HAP-1 (cell line): ENCODE data around the gene SCUBE3.
A peak's percentile ranks its signal among the peaks of the same experiment; 100 is the strongest.

Experiments used
- DNase-seq, 2 experiments: peaks; one replicate each; pipeline ENCODE4 v3.0.0-alpha.2; 2016 to 2020; ENCODE audit warnings: low spot score in 2 of 2
- H3K27me3 ChIP-seq: fragments of 250-450 bp; sonication (Bioruptor Pico); 2 replicates; pipeline ENCODE4 v1.5.1; 2020; ENCODE audit warnings: low read depth, mild to moderate bottlenecking, moderate library complexity
- H3K36me3 ChIP-seq: fragments of 250-450 bp; sonication (Bioruptor Pico); replicated peaks from 2 replicates; pipeline ENCODE4 v1.5.1; 2020; ENCODE audit warnings: mild to moderate bottlenecking
- H3K4me1 ChIP-seq: fragments of 250-450 bp; sonication (Bioruptor Pico); 2 replicates; pipeline ENCODE4 v1.5.1; 2020; ENCODE audit warnings: mild to moderate bottlenecking
- H3K4me3 ChIP-seq: fragments of 250-450 bp; sonication (Bioruptor Pico); 2 replicates; pipeline ENCODE4 v1.5.1; 2020; ENCODE audit warnings: mild to moderate bottlenecking, moderate library complexity
- H3K9me3 ChIP-seq: fragments of 250-450 bp; sonication (Bioruptor Pico); 2 replicates; pipeline ENCODE4 v1.5.1; 2020; ENCODE audit warnings: mild to moderate bottlenecking, moderate library complexity
- in situ Hi-C: fragments of 300-500 bp; cut with MboI; formaldehyde crosslinking; loops from 3 replicates; pipeline ENCODE4 v1.14.3; 2020; ENCODE audit warnings: low sequenced_read_pairs, inconsistent platforms, mixed read lengths

The SCUBE3 gene

GRCh38 chr6:35292494-35292893 lies 78.7 kb downstream of the SCUBE3 start:
- H3K9me3 ChIP-seq = no peaks in the 10 kb centered on the region
- no peak for DNase-seq
- H3K4me1 ChIP-seq = no peaks in the 10 kb centered on the region
- H3K36me3 ChIP-seq = peaks cover 55% of the 10 kb centered on the region
- in situ Hi-C loops = no loop called here
- no peak overlapping the region for H3K4me3 ChIP-seq
- H3K27me3 ChIP-seq = no peaks in the 10 kb centered on the region

DNA sequence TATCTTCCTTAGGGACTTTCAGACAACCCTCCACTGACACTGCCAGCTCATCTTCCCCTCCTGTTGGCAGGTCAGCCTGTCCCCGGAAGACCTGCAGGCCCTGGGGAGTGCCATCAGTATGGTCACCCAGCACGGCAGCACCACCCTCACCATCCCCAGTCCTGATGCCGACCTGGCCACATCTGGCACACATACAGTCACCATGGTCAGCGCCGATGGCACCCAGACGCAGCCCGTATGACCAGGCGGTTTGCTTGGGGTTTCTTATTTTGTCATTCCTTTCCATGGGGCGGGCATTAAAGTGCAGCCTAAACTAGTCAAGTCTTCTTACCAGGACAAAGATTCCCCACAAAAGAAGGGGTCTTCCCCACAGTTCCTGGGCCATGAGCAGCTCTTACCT lies 79.9 kb downstream of the SCUBE3 start:
- in situ Hi-C loops = no loop called here
- Histone ChIP-seq H3K9me3 (no peaks in the 10 kb centered on the region), H3K4me3 (no peak overlapping the region), H3K36me3 (peaks cover 44% of the 10 kb centered on the region), H3K27me3 (no peaks in the 10 kb centered on the region), H3K4me1 (no peaks in the 10 kb centered on the region)
- no peak for DNase-seq

DNA sequence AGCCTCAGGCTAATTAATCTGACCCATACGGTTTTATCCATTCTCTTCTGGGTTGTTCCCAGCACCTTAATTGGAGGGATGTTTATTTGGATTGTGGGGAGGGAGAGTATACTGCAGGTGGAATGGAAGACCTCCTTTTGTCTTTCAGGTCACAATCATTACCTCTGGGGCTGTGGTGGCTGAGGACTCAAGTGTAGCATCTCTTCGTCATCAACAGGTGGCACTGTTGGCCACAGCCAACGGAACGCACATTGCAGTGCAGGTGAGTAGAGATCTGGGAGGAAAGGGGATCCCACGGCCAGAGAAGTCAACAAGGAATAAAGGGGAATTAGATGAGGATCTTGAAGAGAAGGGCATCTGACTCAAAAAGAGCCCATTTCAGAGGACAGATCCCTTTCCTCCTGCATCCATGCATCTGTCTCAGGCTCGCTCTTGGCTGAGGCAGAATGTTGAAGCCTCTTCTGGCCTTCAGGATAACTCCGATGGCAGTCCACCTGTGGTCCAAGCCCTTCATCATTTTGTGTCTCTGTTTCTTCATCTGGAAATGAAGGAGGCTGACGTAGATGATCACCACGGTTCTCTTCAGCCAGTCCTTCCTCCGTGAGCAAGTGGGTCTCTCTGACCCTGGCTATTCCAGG lies 80.7 kb downstream of the SCUBE3 start:
- peak; percentile 56 to 64 for DNase-seq
- in situ Hi-C loops = no loop called here
- H3K4me3 ChIP-seq = no peak overlapping the region

DNA sequence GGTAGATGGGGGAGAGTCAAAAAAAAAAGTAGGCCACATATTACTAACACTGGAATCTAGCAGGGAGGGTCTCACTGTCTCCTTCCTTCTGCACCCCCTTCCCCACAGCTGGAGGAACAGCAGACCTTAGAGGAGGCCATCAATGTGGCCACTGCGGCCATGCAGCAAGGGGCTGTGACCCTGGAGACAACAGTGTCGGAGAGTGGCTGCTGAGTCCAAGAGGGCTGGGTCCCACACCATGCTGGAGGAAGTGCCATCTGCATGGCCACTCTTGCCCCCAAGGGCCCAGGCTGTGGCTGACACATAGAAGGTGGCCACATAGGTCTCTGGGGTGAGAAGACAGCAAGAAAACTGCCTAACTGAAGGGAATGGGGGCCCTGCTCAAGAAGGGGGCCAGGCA lies 81.3 kb downstream of the SCUBE3 start:
- no peak for DNase-seq
- H3K4me1 ChIP-seq = no peaks in the 10 kb centered on the region
- in situ Hi-C loops = no loop called here
- peaks cover 43% of the 10 kb centered on the region for H3K36me3 ChIP-seq
- H3K9me3 ChIP-seq = no peaks in the 10 kb centered on the region
- H3K27me3 ChIP-seq = no peaks in the 10 kb centered on the region
- H3K4me3 ChIP-seq = no peak overlapping the region

More for the DNA sequence above, 80.7 kb downstream of the SCUBE3 start:
- H3K4me1 ChIP-seq = no peaks in the 10 kb centered on the region
- H3K9me3 ChIP-seq = no peaks in the 10 kb centered on the region
- H3K27me3 ChIP-seq = no peaks in the 10 kb centered on the region
- peaks cover 44% of the 10 kb centered on the region for H3K36me3 ChIP-seq

- H3K4me1 ChIP-seq = no peaks in the 10 kb centered on the region
- in situ Hi-C loops = no loop called here
- DNase-seq = no peak
These were observed 82.0 kb downstream of the SCUBE3 start for GRCh38 chr6:35295521-35296315.

GRCh38 chr6:35296931-35297600 lies 83.3 kb downstream of the SCUBE3 start:
- Histone ChIP-seq H3K9me3 (no peaks in the 10 kb centered on the region), H3K4me3 (no peak overlapping the region), H3K4me1 (no peaks in the 10 kb centered on the region), H3K27me3 (no peaks in the 10 kb centered on the region), H3K36me3 (peaks cover 22% of the 10 kb centered on the region)
- in situ Hi-C loops = no loop called here
- DNase-seq = no peak

More at GRCh38 chr6:35295521-35296315, 82.0 kb downstream of the SCUBE3 start:
- H3K9me3 ChIP-seq = no peaks in the 10 kb centered on the region
- no peak overlapping the region for H3K4me3 ChIP-seq
- peaks cover 36% of the 10 kb centered on the region for H3K36me3 ChIP-seq
- no peaks in the 10 kb centered on the region for H3K27me3 ChIP-seq

- DNase-seq = no peak
- Histone ChIP-seq H3K9me3 (no peaks in the 10 kb centered on the region), H3K36me3 (peaks cover 19% of the 10 kb centered on the region), H3K4me3 (no peak within 1 kb of the TSS), H3K27me3 (no peaks in the 10 kb centered on the region), H3K4me1 (no peaks in the 10 kb centered on the region)
- in situ Hi-C loops = no loop called here
These were observed 84.1 kb downstream of the SCUBE3 start, which contains the start of gene DEF6 for GRCh38 chr6:35297601-35298481. DEF6 (plus strand) TSS chr6:35297818; CDS start chr6:35297857, 39 bp downstream.

DNA sequence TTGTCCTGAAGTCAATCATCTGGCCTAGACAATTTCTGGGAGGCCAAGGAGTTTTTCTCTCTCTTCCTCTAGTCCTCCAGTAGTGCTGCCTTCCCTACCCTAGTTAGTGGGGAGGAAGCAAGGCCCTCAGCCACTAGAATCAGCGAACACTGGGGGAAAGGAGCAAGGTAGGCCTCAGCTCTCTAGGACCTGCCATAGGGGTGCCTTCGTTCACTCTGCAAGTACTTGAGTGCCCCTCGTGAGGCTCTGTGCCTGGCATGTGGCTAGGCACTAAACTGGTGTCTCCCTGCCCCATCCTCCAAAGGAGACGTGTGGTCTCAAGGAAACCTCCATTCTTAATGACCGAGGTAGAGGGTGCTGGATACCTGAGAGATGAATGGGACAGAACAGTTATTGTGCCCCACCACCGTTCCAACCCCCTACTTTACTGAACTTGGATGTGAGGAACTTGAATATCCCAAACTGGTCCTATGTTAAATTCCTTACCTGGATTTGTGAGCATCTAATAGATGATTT lies 84.9 kb downstream of the SCUBE3 start:
- H3K9me3 ChIP-seq = no peaks in the 10 kb centered on the region
- H3K4me1 ChIP-seq = no peaks in the 10 kb centered on the region
- H3K27me3 ChIP-seq = no peaks in the 10 kb centered on the region
- no peak for DNase-seq
- no peak overlapping the region for H3K4me3 ChIP-seq
- H3K36me3 ChIP-seq = peaks cover 13% of the 10 kb centered on the region
- in situ Hi-C loops = no loop called here

- H3K36me3 ChIP-seq = peaks cover 10% of the 10 kb centered on the region
- H3K9me3 ChIP-seq = no peaks in the 10 kb centered on the region
- no peaks in the 10 kb centered on the region for H3K4me1 ChIP-seq
- in situ Hi-C loops = no loop called here
- H3K4me3 ChIP-seq = no peak overlapping the region
- no peak for DNase-seq
- H3K27me3 ChIP-seq = no peaks in the 10 kb centered on the region
These were observed 85.9 kb downstream of the SCUBE3 start for GRCh38 chr6:35299674-35300073.

GRCh38 chr6:35300848-35301247 lies 87.1 kb downstream of the SCUBE3 start:
- no peak for DNase-seq
- no peaks in the 10 kb centered on the region for H3K9me3 ChIP-seq
- H3K4me3 ChIP-seq = no peak overlapping the region
- no peaks in the 10 kb centered on the region for H3K36me3 ChIP-seq
- H3K4me1 ChIP-seq = no peaks in the 10 kb centered on the region
- in situ Hi-C loops = no loop called here
- H3K27me3 ChIP-seq = no peaks in the 10 kb centered on the region
